Medulla oblongata (tissue), 1 donor: ENCODE results near the gene PKIG.

Experiments used
- DNase-seq: peaks from one replicate; pipeline ENCODE4 v3.0.0-alpha.2; 2015; ENCODE audit errors: extremely low spot score

The PKIG gene

GRCh38 chr20:44596876-44597275 lies 14.5 kb downstream of the PKIG start:
- DNase-seq: no peak

GRCh38 chr20:44597516-44597915 lies 15.1 kb downstream of the PKIG start:
- DNase-seq: no peak

- no peak for DNase-seq
Measured at GRCh38 chr20:44597930-44598329, 15.6 kb downstream of the PKIG start.

- DNase-seq: no peak
Measured at GRCh38 chr20:44598423-44599305, 16.3 kb downstream of the PKIG start.

- DNase-seq: no peak
Measured at GRCh38 chr20:44599715-44600114, 17.3 kb downstream of the PKIG start.

GRCh38 chr20:44600301-44600700 lies 17.9 kb downstream of the PKIG start:
- DNase-seq: no peak

GRCh38 chr20:44600758-44601201 lies 18.4 kb downstream of the PKIG start:
- DNase-seq: no peak

GRCh38 chr20:44601236-44601671 lies 18.9 kb downstream of the PKIG start:
- DNase-seq: peak; percentile 41

GRCh38 chr20:44601801-44602204 lies 19.4 kb downstream of the PKIG start:
- peak; percentile 70 for DNase-seq

GRCh38 chr20:44603327-44603726 lies 20.9 kb downstream of the PKIG start:
- DNase-seq: no peak

GRCh38 chr20:44606725-44607441 lies 24.5 kb downstream of the PKIG start:
- DNase-seq: no peak

GRCh38 chr20:44609006-44609515 lies 26.7 kb downstream of the PKIG start:
- DNase-seq: no peak

- peak; percentile 92 for DNase-seq
Measured at GRCh38 chr20:44609516-44610312, 27.3 kb downstream of the PKIG start.

- no peak for DNase-seq
Measured at GRCh38 chr20:44610313-44610962, 28.1 kb downstream of the PKIG start.

- no peak for DNase-seq
Measured at GRCh38 chr20:44613575-44613974, 31.2 kb downstream of the PKIG start.

GRCh38 chr20:44614525-44614924 lies 32.1 kb downstream of the PKIG start:
- peak; percentile 66 for DNase-seq

- DNase-seq: peak; percentile 35
Measured at GRCh38 chr20:44615169-44615791, 32.9 kb downstream of the PKIG start.

- peak; percentile 88 for DNase-seq
Measured at GRCh38 chr20:44615876-44616603, 33.7 kb downstream of the PKIG start.

GRCh38 chr20:44616604-44616964 lies 34.2 kb downstream of the PKIG start:
- DNase-seq: no peak

GRCh38 chr20:44618318-44618731 lies 35.9 kb downstream of the PKIG start:
- DNase-seq: no peak
